Prostate gland (tissue), 2 donors: Measurements from ENCODE around the gene MAP4K4.

ENCODE experiments used
- POLR2A ChIP-seq: fragments of 450-650 bp; IDR thresholded peaks from one replicate; pipeline ENCODE4 v1.6.1; 2016; ENCODE audit warnings: antibody characterized with exemption, mild to moderate bottlenecking
- POLR2AphosphoS5 ChIP-seq: sonication (generic); formaldehyde crosslinking; IDR thresholded peaks from one replicate; pipeline ENCODE4 v1.6.1; 2017; ENCODE audit warnings: antibody characterized with exemption
- TF ChIP-seq, protein P1 (sequence below), 4 experiments: fragments of 200-600 bp in 2 of 4; fragments of 450-650 bp in 2 of 4; sonication (generic) in 2 of 4; IDR thresholded peaks; 1 replicate in 3 of 4; 2 replicates in 1 of 4; pipeline ENCODE4 v1.5.1; 2016 to 2019; ENCODE audit warnings: antibody characterized with exemption in 4 of 4, mild to moderate bottlenecking in 2 of 4, moderate library complexity in 2 of 4

DNA sequence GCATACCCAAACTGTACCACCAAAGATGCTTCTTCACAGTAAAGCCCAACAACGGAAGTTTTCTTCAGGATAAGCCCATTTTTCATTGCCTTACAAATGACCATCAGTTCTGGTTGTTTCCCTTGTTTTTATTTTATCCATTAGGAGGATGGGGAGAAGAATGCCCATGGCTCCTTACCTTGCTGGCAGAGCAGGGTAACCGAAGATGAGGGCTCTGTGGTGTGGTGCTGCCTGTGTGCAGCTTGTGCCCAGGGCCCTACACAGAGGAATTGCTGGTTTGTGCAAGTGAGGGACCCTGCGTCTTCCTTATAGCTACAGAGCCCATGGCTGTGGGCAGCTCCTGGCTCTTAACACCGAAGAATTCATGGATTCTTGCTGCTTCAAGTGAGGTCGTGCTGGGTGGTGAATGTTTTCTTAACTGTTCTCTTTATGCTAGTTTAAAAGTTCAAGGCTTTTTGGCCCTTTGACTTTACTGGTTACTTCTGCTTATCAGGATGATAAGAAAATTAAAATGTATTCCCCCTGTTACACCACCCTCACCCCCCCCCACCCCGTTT, 110.6 kb downstream of the MAP4K4 start:
- TF ChIP-seq, protein P1, sequence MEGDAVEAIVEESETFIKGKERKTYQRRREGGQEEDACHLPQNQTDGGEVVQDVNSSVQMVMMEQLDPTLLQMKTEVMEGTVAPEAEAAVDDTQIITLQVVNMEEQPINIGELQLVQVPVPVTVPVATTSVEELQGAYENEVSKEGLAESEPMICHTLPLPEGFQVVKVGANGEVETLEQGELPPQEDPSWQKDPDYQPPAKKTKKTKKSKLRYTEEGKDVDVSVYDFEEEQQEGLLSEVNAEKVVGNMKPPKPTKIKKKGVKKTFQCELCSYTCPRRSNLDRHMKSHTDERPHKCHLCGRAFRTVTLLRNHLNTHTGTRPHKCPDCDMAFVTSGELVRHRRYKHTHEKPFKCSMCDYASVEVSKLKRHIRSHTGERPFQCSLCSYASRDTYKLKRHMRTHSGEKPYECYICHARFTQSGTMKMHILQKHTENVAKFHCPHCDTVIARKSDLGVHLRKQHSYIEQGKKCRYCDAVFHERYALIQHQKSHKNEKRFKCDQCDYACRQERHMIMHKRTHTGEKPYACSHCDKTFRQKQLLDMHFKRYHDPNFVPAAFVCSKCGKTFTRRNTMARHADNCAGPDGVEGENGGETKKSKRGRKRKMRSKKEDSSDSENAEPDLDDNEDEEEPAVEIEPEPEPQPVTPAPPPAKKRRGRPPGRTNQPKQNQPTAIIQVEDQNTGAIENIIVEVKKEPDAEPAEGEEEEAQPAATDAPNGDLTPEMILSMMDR (IDR thresholded peaks at IDR 0.05): no peak
- TF ChIP-seq POLR2A (no peak), POLR2AphosphoS5 (no peak)
